Prostate gland (tissue), 2 donors: Measurements from ENCODE around the gene PLEKHG7. TPM values are rescaled to one million over a fixed set of nuclear protein-coding genes. Genes with fewer than 3 reads are reported as not detected.

Experiments used
- DNase-seq: peaks from one replicate; pipeline ENCODE4 v3.0.0-alpha.2; 2019; ENCODE audit warnings: low spot score
- H3K27ac ChIP-seq, 2 donors: fragments of 200-600 bp; sonication (generic); 2 replicates each; pipeline ENCODE4 v1.5.1; 2017 to 2019
- H3K27me3 ChIP-seq: fragments of 200-600 bp; sonication (generic); replicated peaks from 2 replicates; pipeline ENCODE4 v1.5.1; 2019; ENCODE audit not compliant: insufficient read depth
- H3K36me3 ChIP-seq, 2 donors: fragments of 200-600 bp; sonication (generic); 1 replicate in 1 of 2; 2 replicates in 1 of 2; pipeline versions ENCODE4 v1.5.1 to v1.8.1; 2017 to 2019
- H3K4me1 ChIP-seq: fragments of 200-600 bp; sonication (generic); replicated peaks from 2 replicates; pipeline ENCODE4 v1.5.1; 2019
- H3K4me3 ChIP-seq, 2 donors: fragments of 200-600 bp; sonication (generic); 2 replicates each; pipeline ENCODE4 v1.5.1; 2017 to 2019
- H3K9me3 ChIP-seq: fragments of 200-600 bp; sonication (generic); 2 replicates; pipeline ENCODE4 v1.5.1; 2017
- POLR2A ChIP-seq: fragments of 450-650 bp; IDR thresholded peaks from one replicate; pipeline ENCODE4 v1.6.1; 2016; ENCODE audit warnings: antibody characterized with exemption, mild to moderate bottlenecking
- POLR2AphosphoS5 ChIP-seq: sonication (generic); formaldehyde crosslinking; IDR thresholded peaks from one replicate; pipeline ENCODE4 v1.6.1; 2017; ENCODE audit warnings: antibody characterized with exemption
- WGBS: methylation state at CpG from one replicate; pipeline ENCODE4 v1.1.5; 2018; 5-methylcytosine and 5-hydroxymethylcytosine counted together
- intact Hi-C: fragments of 100-400 bp; cut with DNase I; formaldehyde crosslinking; loops from one replicate; pipeline ENCODE4 v1.14.2; 2022
- total RNA-seq, 2 donors: library from RNA; depleted of rRNA; stranded (reverse); fragments of >200 nt; gene quantifications; one replicate each; pipeline ENCODE4 v1.1.0, GENCODE V29; 2016
- TF ChIP-seq, protein P1 (sequence below), 4 experiments: fragments of 200-600 bp in 2 of 4; fragments of 450-650 bp in 2 of 4; sonication (generic) in 2 of 4; IDR thresholded peaks; 1 replicate in 3 of 4; 2 replicates in 1 of 4; pipeline ENCODE4 v1.5.1; 2016 to 2019; ENCODE audit warnings: antibody characterized with exemption in 4 of 4, mild to moderate bottlenecking in 2 of 4, moderate library complexity in 2 of 4

The PLEKHG7 gene
- total RNA-seq, 2 donors from 2014 or later, result 0.50 to 1.4 TPM

DNA sequence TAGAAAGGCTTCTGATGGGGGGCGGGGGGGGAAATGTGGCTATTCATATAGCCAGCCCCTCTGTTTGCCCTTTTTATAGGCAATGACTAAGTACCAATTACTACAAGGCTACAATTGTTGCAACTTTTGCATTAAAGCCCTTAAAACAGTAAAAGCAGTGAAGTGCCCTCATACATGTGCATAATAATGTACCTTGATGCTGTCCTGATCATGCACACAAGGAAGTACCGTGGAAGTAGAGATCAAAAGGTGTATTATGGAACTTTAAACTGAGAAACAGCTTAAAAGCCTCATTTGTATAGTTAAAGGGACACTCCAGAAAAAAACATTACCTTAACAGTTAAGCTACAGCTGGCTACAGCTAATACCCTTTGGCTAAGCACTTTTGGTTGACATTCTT is 111.8 kb downstream of the PLEKHG7 start:
- intact Hi-C loops, result no loop called here
- no peak for DNase-seq
- Histone ChIP-seq H3K4me1 (no peaks in the 10 kb centered on the region), H3K27me3 (no peaks in the 10 kb centered on the region), H3K27ac (no peak overlapping the region), H3K36me3 (peaks cover 0 to 3% of the 10 kb centered on the region in 2 donors), H3K4me3 (no peak overlapping the region), H3K9me3 (no peaks in the 10 kb centered on the region)
- 81% methylated on average over 2 of the region's 2 CpGs for WGBS
- TF ChIP-seq POLR2AphosphoS5, result no peak
- TF ChIP-seq, protein P1, sequence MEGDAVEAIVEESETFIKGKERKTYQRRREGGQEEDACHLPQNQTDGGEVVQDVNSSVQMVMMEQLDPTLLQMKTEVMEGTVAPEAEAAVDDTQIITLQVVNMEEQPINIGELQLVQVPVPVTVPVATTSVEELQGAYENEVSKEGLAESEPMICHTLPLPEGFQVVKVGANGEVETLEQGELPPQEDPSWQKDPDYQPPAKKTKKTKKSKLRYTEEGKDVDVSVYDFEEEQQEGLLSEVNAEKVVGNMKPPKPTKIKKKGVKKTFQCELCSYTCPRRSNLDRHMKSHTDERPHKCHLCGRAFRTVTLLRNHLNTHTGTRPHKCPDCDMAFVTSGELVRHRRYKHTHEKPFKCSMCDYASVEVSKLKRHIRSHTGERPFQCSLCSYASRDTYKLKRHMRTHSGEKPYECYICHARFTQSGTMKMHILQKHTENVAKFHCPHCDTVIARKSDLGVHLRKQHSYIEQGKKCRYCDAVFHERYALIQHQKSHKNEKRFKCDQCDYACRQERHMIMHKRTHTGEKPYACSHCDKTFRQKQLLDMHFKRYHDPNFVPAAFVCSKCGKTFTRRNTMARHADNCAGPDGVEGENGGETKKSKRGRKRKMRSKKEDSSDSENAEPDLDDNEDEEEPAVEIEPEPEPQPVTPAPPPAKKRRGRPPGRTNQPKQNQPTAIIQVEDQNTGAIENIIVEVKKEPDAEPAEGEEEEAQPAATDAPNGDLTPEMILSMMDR (IDR thresholded peaks at IDR 0.05), result no peak
- TF ChIP-seq POLR2A, result no peak

DNA sequence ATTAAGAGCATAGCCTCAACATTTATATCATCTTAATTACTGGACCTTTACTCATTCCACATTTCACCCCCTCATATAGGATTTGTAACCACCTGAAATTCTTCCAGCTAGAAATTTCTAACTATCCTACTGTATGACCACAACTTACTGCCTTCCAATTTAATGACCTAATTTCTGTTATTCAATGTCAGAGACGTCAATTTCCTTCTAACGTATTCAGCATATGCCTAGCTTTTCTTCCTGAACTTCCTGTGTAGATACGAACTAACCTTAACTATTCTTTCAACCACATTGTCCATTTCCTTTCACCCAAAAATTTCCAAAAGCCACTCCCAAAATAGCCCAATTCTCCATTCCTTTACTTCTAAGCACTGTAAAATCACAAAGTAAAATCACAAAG is 118.4 kb downstream of the PLEKHG7 start:
- 84% methylated on average over 3 of the region's 3 CpGs for WGBS

More for the DNA sequence above, 118.4 kb downstream of the PLEKHG7 start:
- DNase-seq, result no peak
- H3K36me3 ChIP-seq, result peaks cover 0 to 3% of the 10 kb centered on the region in 2 donors
- no peaks in the 10 kb centered on the region for H3K9me3 ChIP-seq
- H3K27me3 ChIP-seq, result no peaks in the 10 kb centered on the region
- H3K4me3 ChIP-seq, result no peak overlapping the region
- H3K27ac ChIP-seq, result no peak overlapping the region
- intact Hi-C loops, result no loop called here
- H3K4me1 ChIP-seq, result no peaks in the 10 kb centered on the region
- TF ChIP-seq, protein P1 (IDR thresholded peaks at IDR 0.05), result no peak
- TF ChIP-seq POLR2A (no peak), POLR2AphosphoS5 (no peak)

Other genes with a start within 250 kb of the PLEKHG7 start
- 10 to 100 TPM; 18.6 to 22.6 TPM for gene EEA1, start 226.3 kb downstream of the PLEKHG7 start, total RNA-seq